LNCaP clone FGC (cell line): ENCODE measurements around the gene STOML3.

Experiments used
- DNase-seq: peaks from one replicate; pipeline ENCODE4 v3.0.0-alpha.2; 2011; ENCODE audit warnings: low read depth
- H3K4me3 ChIP-seq: 2 replicates; pipeline ENCODE4 v1.5.1; 2011; ENCODE audit warnings: mild to moderate bottlenecking, low read depth, low read length, control low read depth
- TF ChIP-seq, protein P1 (sequence below): IDR thresholded peaks from 2 replicates; pipeline ENCODE4 v1.5.1; 2012; ENCODE audit warnings: mild to moderate bottlenecking; ENCODE audit not compliant: control insufficient read depth, insufficient read depth; ENCODE audit errors: extremely low read depth

The STOML3 gene

DNA sequence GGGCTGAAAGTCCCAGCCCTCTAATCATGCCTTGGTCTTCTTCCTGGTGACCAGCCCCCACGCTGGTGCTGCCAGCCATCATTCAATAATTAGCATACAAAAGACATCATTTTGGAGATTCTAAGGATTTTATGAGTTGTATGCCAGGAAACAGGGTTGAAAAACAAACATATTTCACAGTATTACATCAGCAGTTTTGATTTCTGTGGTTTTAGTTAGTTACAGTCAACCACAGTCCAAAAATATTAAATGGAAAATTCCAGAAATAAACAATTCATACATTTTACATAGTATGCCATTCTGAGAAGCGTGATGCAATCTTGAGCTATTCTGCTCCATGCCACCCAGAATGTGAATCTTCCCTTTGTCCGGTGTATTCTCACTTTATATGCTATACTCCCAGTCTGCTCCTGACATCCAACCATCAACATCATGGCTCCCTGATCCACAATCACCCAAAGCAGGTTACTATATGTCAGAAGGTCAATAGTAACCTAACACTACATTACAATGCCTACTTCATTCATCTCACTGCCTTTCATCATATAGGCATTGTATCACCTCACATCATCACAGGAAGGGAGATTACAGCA, 49.2 kb downstream of the STOML3 start:
- TF ChIP-seq, protein P1, sequence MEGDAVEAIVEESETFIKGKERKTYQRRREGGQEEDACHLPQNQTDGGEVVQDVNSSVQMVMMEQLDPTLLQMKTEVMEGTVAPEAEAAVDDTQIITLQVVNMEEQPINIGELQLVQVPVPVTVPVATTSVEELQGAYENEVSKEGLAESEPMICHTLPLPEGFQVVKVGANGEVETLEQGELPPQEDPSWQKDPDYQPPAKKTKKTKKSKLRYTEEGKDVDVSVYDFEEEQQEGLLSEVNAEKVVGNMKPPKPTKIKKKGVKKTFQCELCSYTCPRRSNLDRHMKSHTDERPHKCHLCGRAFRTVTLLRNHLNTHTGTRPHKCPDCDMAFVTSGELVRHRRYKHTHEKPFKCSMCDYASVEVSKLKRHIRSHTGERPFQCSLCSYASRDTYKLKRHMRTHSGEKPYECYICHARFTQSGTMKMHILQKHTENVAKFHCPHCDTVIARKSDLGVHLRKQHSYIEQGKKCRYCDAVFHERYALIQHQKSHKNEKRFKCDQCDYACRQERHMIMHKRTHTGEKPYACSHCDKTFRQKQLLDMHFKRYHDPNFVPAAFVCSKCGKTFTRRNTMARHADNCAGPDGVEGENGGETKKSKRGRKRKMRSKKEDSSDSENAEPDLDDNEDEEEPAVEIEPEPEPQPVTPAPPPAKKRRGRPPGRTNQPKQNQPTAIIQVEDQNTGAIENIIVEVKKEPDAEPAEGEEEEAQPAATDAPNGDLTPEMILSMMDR = no peak
- no peak for DNase-seq
- H3K4me3 ChIP-seq = no peak overlapping the region

DNA sequence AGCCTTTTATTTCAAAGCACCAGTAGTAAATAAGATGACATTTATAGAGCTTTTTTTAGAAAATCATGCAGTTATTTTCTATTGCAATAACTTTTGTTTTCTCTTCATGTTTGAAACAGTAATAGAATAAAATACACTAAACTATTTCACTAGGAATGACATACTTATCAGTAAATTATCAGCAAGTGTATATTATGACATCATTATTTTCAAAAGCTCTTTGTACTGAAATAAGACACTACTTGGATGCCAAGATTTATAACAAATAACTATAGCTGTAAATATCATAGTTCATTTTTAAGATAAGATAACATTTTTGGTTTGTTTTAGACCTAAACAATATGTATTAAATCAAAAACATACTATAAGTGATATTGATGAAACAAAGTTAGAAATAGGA, 56.8 kb downstream of the STOML3 start:
- TF ChIP-seq, protein P1 = no peak
- H3K4me3 ChIP-seq = no peak overlapping the region
- no peak for DNase-seq

DNA sequence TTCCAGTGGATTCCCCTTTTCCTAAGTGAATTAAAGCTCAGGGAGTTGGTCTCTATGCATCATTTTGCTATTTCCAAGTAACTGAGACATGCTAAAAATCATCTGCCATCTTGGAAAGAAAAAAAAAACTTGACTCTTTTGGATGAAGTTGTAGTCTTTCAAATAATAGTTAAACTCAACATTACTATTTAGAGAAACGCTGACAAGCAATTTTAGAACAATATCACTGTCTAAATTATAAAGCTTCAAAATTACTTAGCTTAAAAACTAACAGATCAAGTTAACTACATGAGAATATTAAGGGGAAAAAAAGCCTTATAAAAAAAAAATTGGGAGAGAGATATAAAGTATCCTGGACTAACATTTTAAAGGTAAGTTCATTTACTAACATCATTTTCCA, 68.5 kb downstream of the STOML3 start:
- H3K4me3 ChIP-seq = no peak overlapping the region
- DNase-seq = no peak
- TF ChIP-seq, protein P1 = no peak

DNA sequence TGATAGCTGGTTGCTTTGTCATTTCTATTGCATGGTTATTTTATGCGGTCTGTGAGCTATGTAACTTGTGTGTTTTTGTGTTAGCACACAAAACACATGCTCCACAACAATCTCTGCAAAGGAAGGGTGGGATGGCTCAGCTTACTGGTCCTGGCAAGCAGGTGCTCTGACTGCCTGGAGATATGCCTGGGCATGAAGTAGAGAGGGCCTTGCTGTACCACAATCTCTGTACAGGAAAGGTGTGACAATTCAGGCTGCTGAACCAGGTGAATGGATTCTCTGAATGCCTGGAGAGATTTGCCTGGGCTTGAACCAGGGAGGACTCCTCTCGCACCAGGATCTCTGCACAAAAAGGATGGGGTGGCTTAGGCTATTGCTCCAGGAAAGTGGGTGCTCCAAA, 69.5 kb downstream of the STOML3 start:
- TF ChIP-seq, protein P1 = no peak
- no peak for DNase-seq
- H3K4me3 ChIP-seq = no peak overlapping the region
